GM18517 (cell line): ENCODE measurements around the gene GYPA.
"Not testable (repeated sequence)": the region's sequence is repeated elsewhere in the genome, so short reads cannot be mapped to it uniquely, and the experiment has no call there.

ENCODE experiments used
- ATAC-seq: cut with Tn5 transposase; IDR thresholded peaks from one replicate; pipeline ENCODE4 v1.9.1; 2021; ENCODE audit warnings: mild to moderate bottlenecking, moderate library complexity; ENCODE audit not compliant: unreplicated experiment

GYPA gene

GRCh38 chr4:144140594-144141295 is at the start of gene GYPA:
Gene GYPA, minus strand, starts transcription at chr4:144140718. Its CDS starts 83 bp downstream, at chr4:144140635.
- ATAC-seq, result not testable (repeated sequence)

- no peak for ATAC-seq
Observed at GRCh38 chr4:144190009-144190408, 49.5 kb upstream of the GYPA start.

GRCh38 chr4:144189121-144189520 is 48.6 kb upstream of the GYPA start:
- no peak for ATAC-seq

GRCh38 chr4:144185086-144185485 is 44.6 kb upstream of the GYPA start:
- no peak for ATAC-seq

GRCh38 chr4:144183165-144183564 is 42.6 kb upstream of the GYPA start:
- ATAC-seq, result no peak

GRCh38 chr4:144181391-144181790 is 40.9 kb upstream of the GYPA start:
- ATAC-seq, result no peak

- no peak for ATAC-seq
Observed at GRCh38 chr4:144179152-144179739, 38.7 kb upstream of the GYPA start.

GRCh38 chr4:144178414-144178813 is 37.9 kb upstream of the GYPA start:
- ATAC-seq, result no peak

- no peak for ATAC-seq
Observed at GRCh38 chr4:144176476-144176875, 36.0 kb upstream of the GYPA start.

- peak; percentile 73 for ATAC-seq
Observed at GRCh38 chr4:144174401-144175067, 34.0 kb upstream of the GYPA start.

GRCh38 chr4:144171697-144172096 is 31.2 kb upstream of the GYPA start:
- ATAC-seq, result no peak

- no peak for ATAC-seq
Observed at GRCh38 chr4:144169211-144169610, 28.7 kb upstream of the GYPA start.

- no peak for ATAC-seq
Observed at GRCh38 chr4:144154044-144154443, 13.5 kb upstream of the GYPA start.

GRCh38 chr4:144142690-144143326 is 2.3 kb upstream of the GYPA start:
- peak; percentile 93 for ATAC-seq

- no peak for ATAC-seq
Observed at GRCh38 chr4:144141493-144141892, 975 bp upstream of the GYPA start.

GRCh38 chr4:144139991-144140390 is 527 bp downstream of the GYPA start:
- not testable (repeated sequence) for ATAC-seq

GRCh38 chr4:144139547-144139946 is 971 bp downstream of the GYPA start:
- not testable (repeated sequence) for ATAC-seq

- not testable (repeated sequence) for ATAC-seq
Observed at GRCh38 chr4:144138239-144138638, 2.3 kb downstream of the GYPA start.

GRCh38 chr4:144137137-144137931 is 3.2 kb downstream of the GYPA start:
- not testable (repeated sequence) for ATAC-seq

GRCh38 chr4:144136189-144136588 is 4.3 kb downstream of the GYPA start:
- not testable (repeated sequence) for ATAC-seq

GRCh38 chr4:144130167-144130566 is 10.4 kb downstream of the GYPA start:
- not testable (repeated sequence) for ATAC-seq
